Measurements from ENCODE around the gene PTRHD1.
A peak's percentile ranks its signal among the peaks of the same experiment; 100 is the strongest.

PTRHD1 gene

GRCh38 chr2:24828238-24828996 lies 35.2 kb upstream of the PTRHD1 start:
- DNase-seq: no peak

GRCh38 chr2:24827321-24828237 lies 34.4 kb upstream of the PTRHD1 start:
- DNase-seq: peak; percentile 70

GRCh38 chr2:24826773-24827145 lies 33.6 kb upstream of the PTRHD1 start:
- DNase-seq: no peak

- no peak for DNase-seq
These were observed 32.9 kb upstream of the PTRHD1 start for GRCh38 chr2:24825883-24826772.

- DNase-seq: no peak
These were observed 32.0 kb upstream of the PTRHD1 start for GRCh38 chr2:24824966-24825882.

GRCh38 chr2:24824071-24824588 lies 30.9 kb upstream of the PTRHD1 start:
- no peak for DNase-seq

- DNase-seq: no peak
These were observed 29.0 kb upstream of the PTRHD1 start for GRCh38 chr2:24822049-24822706.

GRCh38 chr2:24821433-24821891 lies 28.3 kb upstream of the PTRHD1 start:
- DNase-seq: no peak

GRCh38 chr2:24820598-24821432 lies 27.6 kb upstream of the PTRHD1 start:
- no peak for DNase-seq

GRCh38 chr2:24820175-24820513 lies 27.0 kb upstream of the PTRHD1 start:
- no peak for DNase-seq

GRCh38 chr2:24819442-24820174 lies 26.4 kb upstream of the PTRHD1 start:
- DNase-seq: no peak

- DNase-seq: no peak
These were observed 25.6 kb upstream of the PTRHD1 start for GRCh38 chr2:24818721-24819167.

- DNase-seq: no peak
These were observed 23.7 kb upstream of the PTRHD1 start for GRCh38 chr2:24816884-24817283.

- no peak for DNase-seq
These were observed 23.2 kb upstream of the PTRHD1 start for GRCh38 chr2:24816404-24816803.

GRCh38 chr2:24815171-24815570 lies 22.0 kb upstream of the PTRHD1 start:
- DNase-seq: no peak

- DNase-seq: no peak
These were observed 21.3 kb upstream of the PTRHD1 start for GRCh38 chr2:24814516-24814915.

- no peak for DNase-seq
These were observed 20.5 kb upstream of the PTRHD1 start for GRCh38 chr2:24813691-24814137.

GRCh38 chr2:24809316-24810007 lies 16.3 kb upstream of the PTRHD1 start:
- DNase-seq: no peak

GRCh38 chr2:24806661-24807036 lies 13.5 kb upstream of the PTRHD1 start:
- no peak for DNase-seq
